ENCODE measurements around the gene SPPL3.

The SPPL3 gene

GRCh38 chr12:120884644-120885043 is 19.5 kb downstream of the SPPL3 start:
- no peak for TF ChIP-seq SIN3A (IDR thresholded peaks at IDR 0.05; ENCODE audit: borderline replicate concordance, insufficient read depth, low read length)

DNA sequence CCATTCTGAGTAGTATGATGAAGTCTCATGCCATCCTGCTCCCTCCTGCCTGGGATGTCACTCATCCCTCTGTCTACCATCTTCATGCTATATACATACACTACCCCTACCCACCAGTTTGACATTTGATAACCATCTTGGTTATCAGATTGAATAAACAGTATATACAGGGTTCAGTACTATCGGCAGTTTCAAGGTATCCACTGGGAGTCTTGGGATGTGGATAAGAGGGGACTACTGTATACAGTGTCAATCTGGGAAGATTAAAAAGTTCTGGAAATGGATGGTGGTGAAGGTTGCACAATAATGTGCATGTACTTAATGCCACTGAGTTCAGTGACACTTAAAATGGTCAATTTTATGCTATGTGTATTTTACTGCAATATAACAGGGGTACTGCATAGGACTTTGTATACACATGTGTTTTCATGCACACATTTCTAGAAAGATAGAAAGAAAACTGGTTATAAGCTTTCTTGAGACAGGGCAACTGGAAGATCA is 22.1 kb downstream of the SPPL3 start:
- no peak for TF ChIP-seq POLR2AphosphoS5 (IDR thresholded peaks at IDR 0.05; ENCODE audit: low read depth, low read length)
- no peak for TF ChIP-seq SIN3A (IDR thresholded peaks at IDR 0.05; ENCODE audit: borderline replicate concordance, insufficient read depth, low read length)
- no peak for TF ChIP-seq FOXP2 (optimal IDR thresholded peaks at IDR 0.05; ENCODE audit: borderline replicate concordance, extremely low read depth, extremely low read length, insufficient read depth)
- TF ChIP-seq TAF1 (IDR thresholded peaks at IDR 0.05; ENCODE audit: borderline replicate concordance, insufficient read depth, low read length) = no peak

DNA sequence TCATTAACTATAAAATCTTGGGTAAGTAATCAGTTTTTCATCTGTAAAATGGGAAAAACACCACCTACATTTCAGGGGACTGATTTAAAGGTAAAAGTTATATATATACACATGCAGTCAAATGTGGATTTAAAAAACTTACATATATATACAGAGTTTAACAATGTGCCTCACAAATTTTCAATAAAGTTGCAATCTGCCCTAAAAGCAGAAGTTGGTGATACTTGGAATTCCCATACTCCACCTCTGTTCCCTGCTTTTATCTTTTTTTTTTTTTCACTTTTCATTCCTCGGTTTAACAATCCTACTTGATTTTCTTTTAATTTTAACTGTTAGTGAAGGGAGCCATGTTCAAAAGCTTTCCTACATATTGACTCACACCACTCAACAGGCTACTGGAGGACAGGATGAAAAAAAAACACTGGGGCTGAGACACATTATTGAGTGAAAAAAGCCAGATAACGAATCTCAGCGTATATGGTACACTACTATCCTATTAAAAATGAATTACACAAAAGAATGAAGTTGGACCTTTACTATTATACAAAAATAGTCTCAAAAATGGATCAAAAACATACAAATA is 24.3 kb downstream of the SPPL3 start:
- TF ChIP-seq FOXP2 (optimal IDR thresholded peaks at IDR 0.05; ENCODE audit: borderline replicate concordance, extremely low read depth, extremely low read length, insufficient read depth) (no peak), SIN3A (IDR thresholded peaks at IDR 0.05; ENCODE audit: borderline replicate concordance, insufficient read depth, low read length) (no peak), TAF1 (IDR thresholded peaks at IDR 0.05; ENCODE audit: borderline replicate concordance, insufficient read depth, low read length) (no peak), POLR2AphosphoS5 (IDR thresholded peaks at IDR 0.05; ENCODE audit: low read depth, low read length) (no peak)

GRCh38 chr12:120879102-120879501 is 25.1 kb downstream of the SPPL3 start:
- no peak for TF ChIP-seq SIN3A (IDR thresholded peaks at IDR 0.05; ENCODE audit: borderline replicate concordance, insufficient read depth, low read length)
- TF ChIP-seq, protein P1, sequence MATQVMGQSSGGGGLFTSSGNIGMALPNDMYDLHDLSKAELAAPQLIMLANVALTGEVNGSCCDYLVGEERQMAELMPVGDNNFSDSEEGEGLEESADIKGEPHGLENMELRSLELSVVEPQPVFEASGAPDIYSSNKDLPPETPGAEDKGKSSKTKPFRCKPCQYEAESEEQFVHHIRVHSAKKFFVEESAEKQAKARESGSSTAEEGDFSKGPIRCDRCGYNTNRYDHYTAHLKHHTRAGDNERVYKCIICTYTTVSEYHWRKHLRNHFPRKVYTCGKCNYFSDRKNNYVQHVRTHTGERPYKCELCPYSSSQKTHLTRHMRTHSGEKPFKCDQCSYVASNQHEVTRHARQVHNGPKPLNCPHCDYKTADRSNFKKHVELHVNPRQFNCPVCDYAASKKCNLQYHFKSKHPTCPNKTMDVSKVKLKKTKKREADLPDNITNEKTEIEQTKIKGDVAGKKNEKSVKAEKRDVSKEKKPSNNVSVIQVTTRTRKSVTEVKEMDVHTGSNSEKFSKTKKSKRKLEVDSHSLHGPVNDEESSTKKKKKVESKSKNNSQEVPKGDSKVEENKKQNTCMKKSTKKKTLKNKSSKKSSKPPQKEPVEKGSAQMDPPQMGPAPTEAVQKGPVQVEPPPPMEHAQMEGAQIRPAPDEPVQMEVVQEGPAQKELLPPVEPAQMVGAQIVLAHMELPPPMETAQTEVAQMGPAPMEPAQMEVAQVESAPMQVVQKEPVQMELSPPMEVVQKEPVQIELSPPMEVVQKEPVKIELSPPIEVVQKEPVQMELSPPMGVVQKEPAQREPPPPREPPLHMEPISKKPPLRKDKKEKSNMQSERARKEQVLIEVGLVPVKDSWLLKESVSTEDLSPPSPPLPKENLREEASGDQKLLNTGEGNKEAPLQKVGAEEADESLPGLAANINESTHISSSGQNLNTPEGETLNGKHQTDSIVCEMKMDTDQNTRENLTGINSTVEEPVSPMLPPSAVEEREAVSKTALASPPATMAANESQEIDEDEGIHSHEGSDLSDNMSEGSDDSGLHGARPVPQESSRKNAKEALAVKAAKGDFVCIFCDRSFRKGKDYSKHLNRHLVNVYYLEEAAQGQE (IDR thresholded peaks at IDR 0.05; ENCODE audit: insufficient read depth in 1 of 2, low read depth in 2 of 2, low read length in 2 of 2) = no peak
- TF ChIP-seq TAF1 (IDR thresholded peaks at IDR 0.05; ENCODE audit: borderline replicate concordance, insufficient read depth, low read length) = no peak
- no peak for TF ChIP-seq FOXP2 (optimal IDR thresholded peaks at IDR 0.05; ENCODE audit: borderline replicate concordance, extremely low read depth, extremely low read length, insufficient read depth)
- TF ChIP-seq POLR2AphosphoS5 (IDR thresholded peaks at IDR 0.05; ENCODE audit: low read depth, low read length) = no peak

DNA sequence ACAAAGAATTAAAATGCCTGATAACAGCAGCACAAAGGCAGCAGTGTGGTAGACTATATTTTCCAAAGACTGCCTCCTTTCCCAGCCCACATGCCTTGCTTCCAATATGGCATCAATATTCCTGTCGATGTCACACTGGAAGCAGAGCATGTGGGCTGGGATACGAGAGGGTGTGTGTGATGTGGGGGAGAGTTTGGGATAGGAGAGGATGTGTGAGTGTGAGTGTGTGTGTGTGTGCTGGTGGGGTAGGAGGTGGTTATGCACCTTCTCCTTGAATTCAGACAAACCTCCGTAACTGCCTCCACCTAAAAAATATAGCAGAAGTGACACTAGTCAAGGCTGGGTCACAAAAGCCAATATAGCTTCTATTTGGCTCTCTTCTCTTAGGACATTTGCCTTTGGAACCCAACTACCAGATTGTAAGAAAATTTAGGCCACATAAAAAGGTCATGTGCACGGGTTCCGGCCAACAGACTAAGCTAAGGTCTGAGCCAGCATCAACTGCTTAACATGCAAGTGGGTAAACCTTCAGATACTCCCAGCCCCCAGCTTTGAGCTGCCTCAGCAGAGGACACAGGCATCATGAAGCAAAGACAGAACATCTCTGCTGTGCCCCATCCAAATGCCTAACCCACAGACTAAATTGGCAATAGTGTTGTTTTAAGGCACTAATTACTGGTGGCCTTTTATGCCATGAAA is 29.5 kb downstream of the SPPL3 start:
- TF ChIP-seq, protein P1 (IDR thresholded peaks at IDR 0.05; ENCODE audit: insufficient read depth in 1 of 2, low read depth in 2 of 2, low read length in 2 of 2) = no peak
- no peak for TF ChIP-seq POLR2AphosphoS5 (IDR thresholded peaks at IDR 0.05; ENCODE audit: low read depth, low read length)

DNA sequence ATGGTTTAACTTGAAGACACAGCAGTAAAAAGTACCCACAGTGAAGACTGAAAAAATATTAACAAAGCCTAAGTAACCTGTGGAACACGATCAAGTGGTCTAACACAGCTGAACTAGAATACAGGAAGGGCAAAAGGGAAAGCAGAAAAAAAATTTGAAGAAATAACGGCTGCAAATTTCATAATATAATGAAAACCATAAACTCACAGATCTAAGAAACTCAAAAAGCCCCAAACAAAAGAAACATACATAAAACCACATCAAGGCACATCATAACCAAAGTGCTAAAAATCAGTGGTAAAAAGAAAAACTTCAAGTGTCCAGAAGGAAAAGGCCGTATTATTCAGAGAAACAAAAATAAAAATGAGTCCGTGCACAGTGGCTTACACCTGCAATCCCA is 30.9 kb downstream of the SPPL3 start:
- TF ChIP-seq POLR2AphosphoS5 (IDR thresholded peaks at IDR 0.05; ENCODE audit: low read depth, low read length) (no peak), SIN3A (IDR thresholded peaks at IDR 0.05; ENCODE audit: borderline replicate concordance, insufficient read depth, low read length) (no peak), TAF1 (IDR thresholded peaks at IDR 0.05; ENCODE audit: borderline replicate concordance, insufficient read depth, low read length) (no peak), FOXP2 (optimal IDR thresholded peaks at IDR 0.05; ENCODE audit: borderline replicate concordance, extremely low read depth, extremely low read length, insufficient read depth) (no peak)
- TF ChIP-seq, protein P1 (IDR thresholded peaks at IDR 0.05; ENCODE audit: insufficient read depth in 1 of 2, low read depth in 2 of 2, low read length in 2 of 2) = no peak

Data from PFSK-1 (cell line).